ENCODE results near the gene PELI1.

Gene PELI1

GRCh38 chr2:64144057-64145013 lies at the start of gene PELI1:
Gene PELI1, minus strand, starts transcription at chr2:64144420. Its CDS starts 36,110 bp downstream, at chr2:64108310.
- no peaks in the 10 kb centered on the region for H3K27me3 ChIP-seq
- peak within 1 kb of the TSS; percentile 91 for H3K9ac ChIP-seq
- H3K9me3 ChIP-seq: no peaks in the 10 kb centered on the region
- H3K4me2 ChIP-seq: peak within 1 kb of the TSS; percentile 75
- H3K4me1 ChIP-seq: peaks cover 42% of the 10 kb centered on the region
- TF ChIP-seq Cebpa-rat (IDR thresholded peaks at IDR 0.05): no peak
- peaks cover 27% of the 10 kb centered on the region for H4K20me1 ChIP-seq
- no peaks in the 10 kb centered on the region for H3K36me3 ChIP-seq
- H3K4me3 ChIP-seq: peak within 1 kb of the TSS; percentile 92
- H3K27ac ChIP-seq: peak within 1 kb of the TSS; percentile 88

- no peak for TF ChIP-seq Cebpa-rat (IDR thresholded peaks at IDR 0.05)
- Histone ChIP-seq H3K27me3 (no peaks in the 10 kb centered on the region), H3K4me1 (peaks cover 14% of the 10 kb centered on the region), H3K36me3 (no peaks in the 10 kb centered on the region), H3K4me2 (no peak overlapping the region), H3K4me3 (no peak overlapping the region), H3K27ac (no peak overlapping the region), H4K20me1 (no peaks in the 10 kb centered on the region), H3K9me3 (no peaks in the 10 kb centered on the region), H3K9ac (no peak overlapping the region)
These were observed 49.3 kb upstream of the PELI1 start for GRCh38 chr2:64193491-64193890.

DNA sequence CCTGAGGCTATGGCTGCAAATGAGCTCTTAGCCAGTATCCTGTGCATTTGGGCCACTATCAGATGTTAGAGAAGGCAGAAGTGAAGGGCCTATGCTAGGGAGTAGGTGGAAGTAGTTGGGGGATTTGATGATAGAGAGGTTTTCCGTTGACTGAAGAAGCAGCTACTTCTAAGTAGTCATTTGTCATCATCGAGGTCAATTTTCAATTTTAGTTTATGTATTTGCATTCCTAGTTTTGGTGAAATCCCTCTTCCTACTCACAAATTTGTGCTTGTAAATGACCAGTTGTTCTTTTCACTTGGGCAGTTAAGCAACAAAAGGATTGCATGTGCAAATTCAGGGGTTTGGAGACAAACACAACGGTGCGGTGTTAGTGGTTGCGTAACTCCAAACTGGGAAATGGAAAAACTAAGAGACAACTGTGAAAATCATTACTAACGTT lies 48.5 kb upstream of the PELI1 start:
- Histone ChIP-seq H3K4me3 (no peak overlapping the region), H3K27me3 (no peaks in the 10 kb centered on the region), H3K4me1 (peaks cover 6% of the 10 kb centered on the region), H3K4me2 (no peak overlapping the region), H4K20me1 (no peaks in the 10 kb centered on the region), H3K9me3 (no peaks in the 10 kb centered on the region), H3K36me3 (no peaks in the 10 kb centered on the region), H3K9ac (no peak overlapping the region), H3K27ac (no peak overlapping the region)
- TF ChIP-seq Cebpa-rat (IDR thresholded peaks at IDR 0.05): peak; percentile 37; the same call in 1 of the 2 replicates

DNA sequence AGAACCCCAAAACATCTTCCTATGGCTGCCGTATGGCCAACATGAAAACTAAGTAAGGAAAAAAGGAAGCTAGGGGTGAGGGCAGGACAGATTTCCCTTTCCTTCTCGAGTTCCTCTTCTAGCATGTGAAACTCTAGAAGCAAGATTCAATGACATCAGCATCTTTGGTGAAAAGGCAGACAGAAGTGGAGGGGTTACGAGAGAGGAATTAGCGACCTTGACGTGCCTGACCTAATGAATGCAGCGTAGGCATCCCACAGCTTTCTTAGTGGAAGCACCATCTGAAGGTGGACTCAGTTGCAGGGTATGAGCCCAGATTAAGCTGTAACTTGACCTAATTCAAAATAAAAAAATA lies 47.9 kb upstream of the PELI1 start:
- Histone ChIP-seq H3K36me3 (no peaks in the 10 kb centered on the region), H3K27ac (no peak overlapping the region), H3K27me3 (no peaks in the 10 kb centered on the region), H4K20me1 (no peaks in the 10 kb centered on the region), H3K4me1 (0 out of 2 replicates have a peak, but pooled peaks cover 6% of the 10 kb centered on the region), H3K4me2 (no peak overlapping the region), H3K9ac (no peak overlapping the region), H3K9me3 (no peaks in the 10 kb centered on the region), H3K4me3 (no peak overlapping the region)
- no peak for TF ChIP-seq Cebpa-rat (IDR thresholded peaks at IDR 0.05)

- Histone ChIP-seq H3K4me1 (0 out of 2 replicates have a peak, but pooled peaks cover 6% of the 10 kb centered on the region), H3K36me3 (no peaks in the 10 kb centered on the region), H4K20me1 (no peaks in the 10 kb centered on the region), H3K9me3 (no peaks in the 10 kb centered on the region), H3K27ac (no peak overlapping the region), H3K4me2 (no peak overlapping the region), H3K4me3 (no peak overlapping the region), H3K27me3 (no peaks in the 10 kb centered on the region), H3K9ac (no peak overlapping the region)
- no peak for TF ChIP-seq Cebpa-rat (IDR thresholded peaks at IDR 0.05)
These were observed 45.4 kb upstream of the PELI1 start for GRCh38 chr2:64189586-64189985.

DNA sequence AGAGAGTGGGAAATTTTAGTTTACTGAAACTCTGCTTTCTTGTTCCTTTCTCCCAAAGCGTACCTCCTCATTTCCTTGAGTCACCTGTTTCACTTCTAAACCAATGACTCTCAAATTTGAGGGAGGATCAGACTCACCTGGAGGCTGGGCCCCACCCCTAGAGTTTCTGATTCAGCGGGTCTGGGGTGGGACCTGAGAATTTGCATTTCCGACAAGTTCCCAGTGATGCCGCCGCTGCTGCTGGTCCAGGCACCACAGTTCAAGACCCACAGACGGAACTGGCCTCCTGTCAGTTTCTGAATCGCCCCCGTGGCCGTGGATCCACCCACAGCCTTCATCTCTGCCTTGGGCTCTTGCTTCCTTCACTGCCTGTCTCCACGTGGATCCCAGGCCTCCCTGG lies 44.9 kb upstream of the PELI1 start:
- no peaks in the 10 kb centered on the region for H4K20me1 ChIP-seq
- no peaks in the 10 kb centered on the region for H3K36me3 ChIP-seq
- H3K9me3 ChIP-seq: no peaks in the 10 kb centered on the region
- TF ChIP-seq Cebpa-rat (IDR thresholded peaks at IDR 0.05): no peak
- no peaks in the 10 kb centered on the region for H3K27me3 ChIP-seq
- H3K9ac ChIP-seq: no peak overlapping the region
- H3K4me1 ChIP-seq: 0 out of 2 replicates have a peak, but pooled peaks cover 6% of the 10 kb centered on the region
- H3K27ac ChIP-seq: no peak overlapping the region
- no peak overlapping the region for H3K4me2 ChIP-seq
- H3K4me3 ChIP-seq: no peak overlapping the region

DNA sequence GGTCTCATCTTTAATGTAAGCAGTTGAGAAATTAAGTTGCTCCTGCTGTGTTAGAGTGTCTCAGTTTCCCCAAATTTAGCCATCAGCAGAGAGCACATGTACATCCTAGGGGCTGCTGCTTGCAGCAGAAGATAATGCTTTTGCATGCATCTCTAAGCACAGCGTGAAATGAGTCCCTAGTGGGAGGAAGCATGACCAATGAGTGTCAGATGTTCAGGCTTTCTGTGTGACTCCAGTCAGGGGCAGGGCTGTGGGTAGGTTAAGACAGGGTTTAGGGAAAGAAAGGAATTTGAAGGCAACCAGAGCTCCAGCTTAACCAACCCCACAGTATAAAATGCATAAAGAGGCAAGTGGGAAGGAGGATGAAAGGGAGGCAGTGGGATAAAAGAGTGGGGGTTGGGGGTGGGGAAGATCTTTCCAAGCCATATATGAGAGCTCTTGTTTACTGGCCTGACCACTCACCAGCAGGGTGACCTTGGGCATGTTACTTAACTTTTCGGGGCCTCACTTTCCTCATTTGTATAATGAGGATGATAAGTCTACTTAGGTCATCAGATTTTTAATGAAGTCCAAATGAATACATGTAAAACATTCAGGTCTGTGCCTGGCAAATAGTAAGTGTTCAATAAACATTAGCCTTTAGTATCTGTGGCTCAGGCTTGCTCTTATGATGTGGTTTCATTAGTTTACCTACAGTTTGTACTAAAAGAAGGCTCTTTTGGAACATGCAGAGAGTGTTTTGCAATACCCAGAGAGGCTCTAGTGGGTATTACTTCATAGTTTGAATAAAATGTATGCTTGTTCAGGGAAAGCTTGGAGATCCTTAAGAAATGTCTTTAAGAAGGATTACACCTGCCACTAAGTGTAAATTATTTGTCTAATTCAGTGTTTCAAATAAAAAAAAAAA lies 42.7 kb upstream of the PELI1 start:
- TF ChIP-seq Cebpa-rat (IDR thresholded peaks at IDR 0.05): no peak
- H3K27me3 ChIP-seq: no peaks in the 10 kb centered on the region
- no peak overlapping the region for H3K9ac ChIP-seq
- H3K9me3 ChIP-seq: no peaks in the 10 kb centered on the region
- no peak overlapping the region for H3K27ac ChIP-seq
- H4K20me1 ChIP-seq: no peaks in the 10 kb centered on the region
- H3K4me2 ChIP-seq: no peak overlapping the region
- no peaks in the 10 kb centered on the region for H3K36me3 ChIP-seq
- no peak overlapping the region for H3K4me3 ChIP-seq
- 0 out of 2 replicates have a peak, but pooled peaks cover 3% of the 10 kb centered on the region for H3K4me1 ChIP-seq

- Histone ChIP-seq H3K9me3 (no peaks in the 10 kb centered on the region), H3K4me3 (no peak overlapping the region), H3K36me3 (no peaks in the 10 kb centered on the region), H3K27me3 (no peaks in the 10 kb centered on the region), H3K4me1 (no peaks in the 10 kb centered on the region), H3K4me2 (no peak overlapping the region), H3K27ac (no peak overlapping the region), H4K20me1 (no peaks in the 10 kb centered on the region), H3K9ac (no peak overlapping the region)
- TF ChIP-seq Cebpa-rat (IDR thresholded peaks at IDR 0.05): no peak
These were observed 35.5 kb upstream of the PELI1 start for GRCh38 chr2:64179582-64180321.

GRCh38 chr2:64177315-64177714 lies 33.1 kb upstream of the PELI1 start:
- H3K9ac ChIP-seq: no peak overlapping the region
- H3K4me1 ChIP-seq: no peaks in the 10 kb centered on the region
- no peaks in the 10 kb centered on the region for H3K9me3 ChIP-seq
- H3K4me3 ChIP-seq: no peak overlapping the region
- no peaks in the 10 kb centered on the region for H3K27me3 ChIP-seq
- no peaks in the 10 kb centered on the region for H3K36me3 ChIP-seq
- no peak overlapping the region for H3K27ac ChIP-seq
- no peak overlapping the region for H3K4me2 ChIP-seq
- no peak for TF ChIP-seq Cebpa-rat (IDR thresholded peaks at IDR 0.05)
- no peaks in the 10 kb centered on the region for H4K20me1 ChIP-seq
